NCI-H2081 (cell line): ENCODE measurements around the gene ABT1.
"Not testable (repeated sequence)": the region's sequence is repeated elsewhere in the genome, so short reads cannot be mapped to it uniquely, and the experiment has no call there.

Experiments used
- DNase-seq, 2 experiments: peaks; one replicate each; lab custom pipeline; 2025; lab: John Stamatoyannopoulos, UW

ABT1 gene

GRCh38 chr6:26596579-26597388, at the start of gene ABT1:
Gene ABT1 (plus strand): TSS chr6:26596953. CDS start chr6:26596983, 30 bp downstream.
- DNase-seq, result peak; percentile 96 to 98

GRCh38 chr6:26547363-26547762, 49.4 kb upstream of the ABT1 start:
- not testable (repeated sequence) for DNase-seq

DNA sequence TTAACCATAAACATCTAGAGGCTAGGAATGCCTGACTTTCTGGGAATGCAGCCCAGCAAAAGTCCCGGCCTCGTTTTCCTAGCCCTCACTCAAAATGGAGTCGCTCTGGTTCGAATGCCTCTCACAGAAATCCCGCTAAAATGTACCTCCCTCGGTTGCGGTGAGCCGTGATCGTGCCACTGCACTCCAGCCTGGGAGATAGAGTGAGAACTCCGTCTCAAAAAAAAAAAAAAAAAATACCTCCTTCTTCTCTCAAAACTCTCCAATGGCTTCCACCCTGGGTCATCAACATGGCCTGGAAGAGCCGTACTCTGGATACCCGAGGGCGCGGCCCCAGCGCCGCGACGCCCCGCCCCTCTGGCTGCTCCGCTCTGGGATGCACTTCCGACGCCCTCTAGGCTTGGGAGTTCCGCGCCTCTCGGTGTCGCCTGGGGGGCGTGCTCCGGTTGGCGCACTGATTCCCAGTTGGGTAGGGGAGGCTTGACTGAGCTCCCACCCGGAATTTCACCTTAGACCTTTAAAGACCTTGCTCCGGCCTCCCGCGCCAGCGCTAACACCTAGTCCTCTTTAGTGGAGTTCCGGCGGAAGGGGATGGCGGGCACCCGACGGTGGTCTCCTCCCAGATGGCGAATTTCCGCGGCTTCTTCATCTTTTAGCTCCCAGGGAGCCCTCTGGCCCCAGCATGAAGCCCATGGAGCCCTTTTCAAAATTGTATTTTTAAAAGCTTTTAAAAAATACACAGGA, 46.3 kb upstream of the ABT1 start:
- peak; percentile 50 to 80 for DNase-seq

GRCh38 chr6:26552205-26552604, 44.5 kb upstream of the ABT1 start:
- DNase-seq, result no peak

- DNase-seq, result no peak
These were observed 44.0 kb upstream of the ABT1 start for GRCh38 chr6:26552640-26553188.

- DNase-seq, result peak; percentile 58 to 76
These were observed 43.5 kb upstream of the ABT1 start for GRCh38 chr6:26553264-26553634.

DNA sequence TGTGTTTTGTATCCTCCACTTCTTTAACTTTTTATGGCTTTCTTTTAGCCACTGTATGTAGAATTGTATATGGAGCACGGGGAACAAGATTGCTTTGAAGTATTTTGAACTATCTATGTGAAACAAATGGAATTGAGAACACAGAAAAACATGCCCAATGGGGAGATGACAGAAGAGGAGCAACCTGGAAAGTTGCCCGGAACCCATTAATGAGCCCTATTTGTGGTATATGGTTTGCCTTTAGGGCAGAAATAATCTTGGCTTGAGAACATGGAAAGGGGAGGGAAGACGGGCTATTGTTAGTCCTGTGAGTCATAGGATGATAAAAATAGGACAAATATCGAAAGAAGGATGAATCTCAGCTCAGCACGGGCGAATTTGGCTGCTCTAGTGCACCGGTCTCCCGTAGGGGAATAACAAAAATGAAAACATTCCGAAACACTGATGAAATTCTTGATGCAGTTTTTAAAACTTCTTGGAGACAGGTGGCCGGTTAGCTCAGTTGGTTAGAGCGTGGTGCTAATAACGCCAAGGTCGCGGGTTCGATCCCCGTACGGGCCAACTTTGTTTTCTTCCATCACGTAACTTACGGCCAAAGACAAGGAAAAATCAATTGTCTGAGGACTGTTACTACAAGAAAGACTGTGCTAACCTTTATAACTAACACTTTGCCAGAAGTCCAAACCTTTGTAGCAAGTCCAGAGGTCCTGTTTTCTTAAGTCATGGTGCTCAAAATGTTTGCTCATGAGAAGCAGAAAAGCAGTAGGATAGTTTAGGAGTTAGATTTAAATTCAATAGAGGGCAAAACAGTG, 42.9 kb upstream of the ABT1 start:
- DNase-seq, result peak; percentile 73 to 78

DNA sequence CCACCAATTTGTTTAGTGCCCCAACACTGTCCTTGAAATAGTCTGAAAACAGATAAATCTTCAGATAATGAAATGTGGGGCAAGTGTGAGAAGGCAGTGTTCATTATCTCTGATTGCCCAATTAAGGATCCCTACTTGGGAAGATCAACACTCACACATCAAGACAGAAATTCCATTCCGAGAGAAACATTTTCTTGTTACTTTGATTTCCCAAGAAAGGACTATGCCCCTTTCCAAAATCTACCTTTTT, 42.4 kb upstream of the ABT1 start:
- DNase-seq, result no peak

GRCh38 chr6:26554697-26555504, 41.9 kb upstream of the ABT1 start:
- DNase-seq, result peak; percentile 33 to 67

- no peak for DNase-seq
These were observed 41.1 kb upstream of the ABT1 start for GRCh38 chr6:26555505-26556262.

GRCh38 chr6:26556263-26557070, 40.3 kb upstream of the ABT1 start:
- DNase-seq, result peak; percentile 44 to 70

DNA sequence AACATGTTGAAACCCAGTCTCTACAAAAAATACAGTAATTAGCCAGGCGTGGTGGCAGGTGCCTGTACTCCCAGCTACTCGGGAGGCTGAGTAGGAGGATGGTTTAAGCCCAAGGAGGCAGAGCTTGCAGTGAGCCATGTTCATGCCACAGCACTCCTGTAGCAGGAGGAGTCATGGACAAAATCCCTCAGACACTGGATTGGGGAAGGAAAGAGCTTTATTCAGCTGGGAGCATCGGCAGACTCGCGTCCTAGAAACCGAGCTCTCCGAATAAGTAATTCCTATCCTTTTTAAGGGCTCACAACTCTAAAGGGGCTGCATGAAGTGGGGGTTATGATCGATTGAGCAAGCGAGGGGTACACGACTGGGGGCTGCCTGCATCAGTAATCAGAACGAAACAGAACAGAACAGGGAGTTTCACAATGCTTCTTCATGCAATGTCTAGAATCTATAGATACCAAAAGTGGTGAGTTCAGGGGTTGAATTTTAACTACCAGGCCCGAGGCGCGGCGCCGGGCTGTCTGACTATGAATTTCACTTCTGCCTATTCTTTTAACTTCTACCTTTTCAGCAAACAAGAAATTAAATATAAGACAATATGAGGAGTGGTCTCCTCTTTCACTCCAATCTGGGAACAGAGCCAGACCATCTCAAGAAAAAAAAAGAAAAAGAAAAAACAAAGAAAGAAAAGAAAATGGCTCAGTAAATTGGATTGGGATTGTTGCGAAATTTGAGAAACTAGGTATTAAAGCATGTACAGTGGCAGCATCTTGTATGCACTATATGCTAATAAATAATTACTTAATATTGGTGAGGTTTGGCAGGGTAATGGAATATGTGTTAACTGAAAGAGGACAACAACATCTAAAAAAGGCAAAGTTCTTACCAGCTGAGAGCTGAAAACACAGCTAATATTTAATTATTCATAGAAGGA, 35.0 kb upstream of the ABT1 start:
- DNase-seq, result no peak

DNA sequence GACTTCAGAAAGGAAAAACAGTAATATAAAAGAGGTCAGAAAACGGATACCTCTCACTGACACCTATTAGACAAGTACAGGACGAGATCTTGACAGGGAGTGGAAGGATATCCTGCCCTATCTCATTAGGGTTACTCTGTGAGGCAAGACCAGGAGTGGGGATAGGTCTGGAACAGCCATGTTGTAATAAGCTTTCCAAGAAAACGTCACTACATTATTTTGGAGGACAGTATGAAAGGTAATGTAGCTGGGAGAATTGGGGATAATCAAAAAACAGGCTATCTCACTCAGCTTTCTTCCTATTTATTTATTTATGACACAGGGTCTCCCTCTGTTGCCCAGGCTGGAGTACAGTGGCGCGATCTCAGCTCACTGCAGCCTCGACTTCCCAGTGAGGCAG, 33.3 kb upstream of the ABT1 start:
- DNase-seq, result no peak

DNA sequence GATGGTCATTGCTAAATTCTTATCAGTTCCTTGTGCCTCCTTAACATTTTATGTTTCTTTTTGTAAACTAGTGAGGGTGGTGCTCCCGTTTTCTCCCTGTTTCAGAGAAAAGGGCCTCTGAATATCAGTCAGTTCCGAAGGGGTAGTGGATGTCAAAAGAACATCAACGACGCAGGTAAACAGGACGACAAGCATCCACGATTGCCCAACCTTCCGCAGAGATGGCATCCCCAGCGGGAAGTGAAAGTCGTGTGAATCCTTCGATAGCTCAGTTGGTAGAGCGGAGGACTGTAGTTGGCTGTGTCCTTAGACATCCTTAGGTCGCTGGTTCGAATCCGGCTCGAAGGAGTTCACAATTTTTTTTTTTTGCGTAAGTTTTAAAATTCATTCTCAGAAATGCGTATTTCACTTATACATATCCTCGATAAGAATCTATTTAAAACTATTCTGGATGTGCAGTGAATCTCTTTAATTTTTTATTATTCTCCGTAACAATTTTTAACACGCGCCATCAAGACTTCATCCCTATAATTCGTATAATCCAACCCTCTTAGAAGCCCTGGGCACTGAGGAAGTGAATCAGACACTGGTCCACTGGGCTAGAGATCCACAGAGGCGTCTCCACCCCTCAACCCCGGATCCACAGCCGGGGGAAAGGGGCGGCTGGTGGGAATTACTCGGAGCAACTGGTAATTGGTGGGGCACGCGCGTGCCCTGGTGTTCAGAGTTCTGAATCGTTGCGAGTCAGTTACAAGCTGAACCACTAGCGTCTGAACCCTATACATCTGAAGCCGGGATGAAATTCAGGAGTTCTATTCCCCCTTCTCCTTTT, 27.9 kb upstream of the ABT1 start:
- DNase-seq, result peak; percentile 89 to 92

GRCh38 chr6:26569433-26569764, 27.4 kb upstream of the ABT1 start:
- no peak for DNase-seq

DNA sequence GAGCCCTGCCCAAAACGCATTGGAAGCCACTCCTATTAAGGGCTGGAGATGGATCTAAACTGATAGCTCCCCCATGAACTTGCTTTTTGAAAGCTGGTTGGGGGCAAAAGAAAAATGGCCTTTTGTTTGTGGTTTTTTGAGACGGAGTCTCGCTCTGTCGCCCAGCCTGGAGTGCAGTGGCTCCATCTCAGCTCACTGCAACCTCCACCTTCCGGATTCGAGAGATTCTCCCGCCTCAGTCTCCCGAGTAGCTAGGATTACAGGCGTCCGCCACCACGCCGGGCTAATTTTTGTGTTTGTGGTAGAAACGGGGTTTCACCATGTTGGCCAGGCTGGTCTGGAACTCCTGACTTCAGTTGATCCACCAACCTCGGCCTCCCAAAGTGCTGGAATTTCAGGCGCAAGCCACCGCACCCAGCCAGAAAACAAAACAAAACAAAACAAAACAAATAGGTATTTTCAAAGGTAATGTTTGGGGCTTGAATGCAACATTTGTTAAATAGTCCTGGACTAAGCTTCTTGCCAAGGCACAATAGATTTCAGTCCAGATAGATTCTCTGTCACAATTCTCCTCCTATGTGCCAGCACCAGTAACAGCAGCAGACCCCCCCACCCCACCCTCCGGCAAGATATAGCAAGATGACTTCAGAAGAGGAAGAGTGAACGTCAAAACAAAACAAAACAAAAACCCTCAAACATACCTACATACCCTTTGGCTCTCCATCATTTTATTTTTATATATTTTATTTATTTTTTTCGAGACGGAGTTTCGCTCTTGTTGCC, 26.5 kb upstream of the ABT1 start:
- DNase-seq, result no peak

- DNase-seq, result peak; percentile 78 to 90
These were observed 25.0 kb upstream of the ABT1 start for GRCh38 chr6:26571592-26572296.
